Activated naive CD4-positive, alpha-beta T cell (primary cell): ENCODE data around the gene LHFPL6.
A peak's percentile ranks its signal among the peaks of the same experiment; 100 is the strongest.

Experiments
- DNase-seq, 4 experiments: peaks; one replicate each; lab custom pipeline; 2025; lab: John Stamatoyannopoulos, UW

The LHFPL6 gene

GRCh38 chr13:39602614-39603366 lies at the start of gene LHFPL6:
LHFPL6 (minus strand) TSS chr13:39603193.
- DNase-seq: peak in 2 of 4 experiments; percentile 1 to 5

GRCh38 chr13:39646122-39646521 lies 43.1 kb upstream of the LHFPL6 start:
- no peak for DNase-seq

- DNase-seq: no peak
These were observed 38.7 kb upstream of the LHFPL6 start for GRCh38 chr13:39641645-39642044.

GRCh38 chr13:39637890-39638289 lies 34.9 kb upstream of the LHFPL6 start:
- no peak for DNase-seq

- no peak for DNase-seq
These were observed 32.6 kb upstream of the LHFPL6 start for GRCh38 chr13:39635564-39635963.

GRCh38 chr13:39632994-39633393 lies 30.0 kb upstream of the LHFPL6 start:
- DNase-seq: no peak

GRCh38 chr13:39631307-39631706 lies 28.3 kb upstream of the LHFPL6 start:
- no peak for DNase-seq

GRCh38 chr13:39623466-39623865 lies 20.5 kb upstream of the LHFPL6 start:
- no peak for DNase-seq

GRCh38 chr13:39618561-39618960 lies 15.6 kb upstream of the LHFPL6 start:
- no peak for DNase-seq

- DNase-seq: no peak
These were observed 13.2 kb upstream of the LHFPL6 start for GRCh38 chr13:39616087-39616694.

GRCh38 chr13:39612023-39612637 lies 9.1 kb upstream of the LHFPL6 start:
- DNase-seq: peak in 3 of 4 experiments; percentile 3 to 39 (median 22)

- DNase-seq: no peak
These were observed 4.9 kb upstream of the LHFPL6 start for GRCh38 chr13:39607876-39608275.

- DNase-seq: no peak
These were observed 2.8 kb upstream of the LHFPL6 start for GRCh38 chr13:39605677-39606320.

GRCh38 chr13:39604756-39605155 lies 1.8 kb upstream of the LHFPL6 start:
- no peak for DNase-seq

- DNase-seq: no peak
These were observed 493 bp upstream of the LHFPL6 start for GRCh38 chr13:39603424-39603947.

- no peak for DNase-seq
These were observed 748 bp downstream of the LHFPL6 start for GRCh38 chr13:39602277-39602613.

- no peak for DNase-seq
These were observed 1.4 kb downstream of the LHFPL6 start for GRCh38 chr13:39601636-39602035.

- no peak for DNase-seq
These were observed 2.2 kb downstream of the LHFPL6 start for GRCh38 chr13:39600766-39601165.

- DNase-seq: no peak
These were observed 3.2 kb downstream of the LHFPL6 start for GRCh38 chr13:39599842-39600241.

- DNase-seq: no peak
These were observed 4.0 kb downstream of the LHFPL6 start for GRCh38 chr13:39599012-39599411.

GRCh38 chr13:39597838-39598237 lies 5.2 kb downstream of the LHFPL6 start:
- no peak for DNase-seq

GRCh38 chr13:39596685-39597084 lies 6.3 kb downstream of the LHFPL6 start:
- DNase-seq: no peak

GRCh38 chr13:39596176-39596575 lies 6.8 kb downstream of the LHFPL6 start:
- no peak for DNase-seq
